ENCODE results near the gene PLEKHA7. TPM values are rescaled to one million over a fixed set of nuclear protein-coding genes. Genes with fewer than 3 reads are reported as not detected.
"Not testable (repeated sequence)": the region's sequence is repeated elsewhere in the genome, so short reads cannot be mapped to it uniquely, and the experiment has no call there.

PLEKHA7 gene
- total RNA-seq, 1 experiment from 2014 or later: 18.4 TPM

DNA sequence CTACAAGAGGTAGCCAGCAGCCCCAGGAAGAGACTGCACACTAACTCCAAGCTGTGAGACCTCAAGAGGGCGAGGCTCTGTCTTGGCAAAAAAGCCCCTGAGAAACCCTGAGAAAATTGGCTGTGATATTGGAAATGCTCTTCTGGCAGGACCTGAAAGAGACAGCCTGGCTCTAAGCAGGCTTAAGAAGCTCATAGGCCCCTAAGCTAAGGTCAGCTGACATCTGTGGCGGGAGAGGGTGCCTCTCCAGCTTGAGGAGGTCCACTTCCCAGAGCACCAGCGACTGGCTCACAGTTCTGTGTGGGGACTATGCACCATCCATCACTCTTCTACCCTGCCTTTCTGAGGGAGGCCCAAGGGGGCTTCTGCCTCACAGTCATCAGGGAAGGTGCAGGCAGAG is 12.4 kb downstream of the PLEKHA7 start:
- Histone ChIP-seq H3K9me3 (ENCODE audit: low read length) (no peaks in the 10 kb centered on the region), H3K4me2 (ENCODE audit: low read length) (no peak overlapping the region), H3K27ac (ENCODE audit: low read length) (no peak overlapping the region), H3K27me3 (ENCODE audit: low read length) (no peaks in the 10 kb centered on the region), H3K4me1 (ENCODE audit: insufficient read depth, low read length) (peaks cover 17% of the 10 kb centered on the region), H3K4me3 (ENCODE audit: low read length) (no peak overlapping the region), H2AFZ (ENCODE audit: low read length) (no peak overlapping the region), H3K79me2 (ENCODE audit: low read length) (peaks cover 12% of the 10 kb centered on the region), H3K9ac (ENCODE audit: low read length) (no peak overlapping the region), H4K20me1 (ENCODE audit: low read length) (no peaks in the 10 kb centered on the region), H3K36me3 (ENCODE audit: low read depth, low read length) (0 out of 2 replicates have a peak, but pooled peaks cover 3% of the 10 kb centered on the region), H3F3A (ENCODE audit: low read length, unreplicated experiment) (no peaks in the 10 kb centered on the region), H3K9me2 (replicated peaks; ENCODE audit: low read length) (no peaks in the 10 kb centered on the region)
- no TSS peak for BruUV-seq (replicated peaks)
- DNase-seq (no peak), ATAC-seq (no peak)
- ChIA-PET POLR2A (ENCODE audit: unreplicated experiment) (no interaction called here), CTCF (no interaction called here)
- TF ChIP-seq EZH2 (IDR thresholded peaks at IDR 0.05; ENCODE audit: low read length, unreplicated experiment) (no peak), EZH2phosphoT487 (IDR thresholded peaks at IDR 0.05; ENCODE audit: borderline replicate concordance, low read length) (no peak), CTCF (conservative IDR thresholded peaks at IDR 0.05; ENCODE audit: low read depth, low read length) (no peak)
- intact Hi-C loops (cut with micrococcal nuclease): no loop called here

GRCh38 chr11:17000987-17001386 is 13.2 kb downstream of the PLEKHA7 start:
- peaks cover 12% of the 10 kb centered on the region for H3K79me2 ChIP-seq (ENCODE audit: low read length)
- H3K27ac ChIP-seq (ENCODE audit: low read length): no peak overlapping the region
- no TSS peak for BruUV-seq (replicated peaks)
- no peaks in the 10 kb centered on the region for H4K20me1 ChIP-seq (ENCODE audit: low read length)
- H3K9me2 ChIP-seq (replicated peaks; ENCODE audit: low read length): no peaks in the 10 kb centered on the region
- no peaks in the 10 kb centered on the region for H3K27me3 ChIP-seq (ENCODE audit: low read length)
- H3F3A ChIP-seq (ENCODE audit: low read length, unreplicated experiment): no peaks in the 10 kb centered on the region
- no peak overlapping the region for H3K9ac ChIP-seq (ENCODE audit: low read length)
- no peak overlapping the region for H3K4me2 ChIP-seq (ENCODE audit: low read length)
- DNase-seq: no peak
- intact Hi-C loops (cut with micrococcal nuclease): no loop called here
- H3K9me3 ChIP-seq (ENCODE audit: low read length): no peaks in the 10 kb centered on the region
- TF ChIP-seq CTCF (conservative IDR thresholded peaks at IDR 0.05; ENCODE audit: low read depth, low read length) (no peak), EZH2 (IDR thresholded peaks at IDR 0.05; ENCODE audit: low read length, unreplicated experiment) (no peak), EZH2phosphoT487 (IDR thresholded peaks at IDR 0.05; ENCODE audit: borderline replicate concordance, low read length) (no peak)
- H3K36me3 ChIP-seq (ENCODE audit: low read depth, low read length): 0 out of 2 replicates have a peak, but pooled peaks cover 3% of the 10 kb centered on the region
- POLR2A ChIA-PET (ENCODE audit: unreplicated experiment): no interaction called here
- ATAC-seq: no peak
- no peak overlapping the region for H3K4me3 ChIP-seq (ENCODE audit: low read length)
- no peak overlapping the region for H2AFZ ChIP-seq (ENCODE audit: low read length)
- CTCF ChIA-PET: no interaction called here
- H3K4me1 ChIP-seq (ENCODE audit: insufficient read depth, low read length): peaks cover 17% of the 10 kb centered on the region

DNA sequence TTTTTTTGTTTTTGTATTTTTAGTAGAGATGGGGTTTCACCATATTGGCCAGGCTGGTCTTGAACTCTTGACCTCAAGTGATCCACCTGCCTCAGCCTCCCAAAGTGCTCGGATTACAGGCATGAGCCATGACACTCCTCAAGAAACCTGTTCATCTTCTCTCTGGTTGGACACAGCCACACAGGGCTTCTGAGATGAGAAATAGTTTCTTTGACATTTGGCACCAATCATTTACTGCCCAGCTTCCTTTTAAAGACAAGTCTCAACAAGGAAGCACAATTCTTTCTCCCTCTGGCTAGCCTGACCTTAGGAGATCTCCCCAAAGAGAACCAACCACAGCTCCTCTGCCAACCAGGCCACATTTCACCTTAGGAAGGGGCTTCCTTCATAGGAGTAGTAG is 14.0 kb downstream of the PLEKHA7 start:
- ATAC-seq; H3K4me3 ChIP-seq (ENCODE audit: low read length); H3K36me3 ChIP-seq (ENCODE audit: low read depth, low read length); BruUV-seq (replicated peaks); H3K9me2 ChIP-seq (replicated peaks; ENCODE audit: low read length); H3K9me3 ChIP-seq (ENCODE audit: low read length); CTCF ChIA-PET; H4K20me1 ChIP-seq (ENCODE audit: low read length); H3K4me2 ChIP-seq (ENCODE audit: low read length); DNase-seq; H2AFZ ChIP-seq (ENCODE audit: low read length); H3F3A ChIP-seq (ENCODE audit: low read length, unreplicated experiment); H3K9ac ChIP-seq (ENCODE audit: low read length); H3K27me3 ChIP-seq (ENCODE audit: low read length); intact Hi-C loops (cut with micrococcal nuclease); POLR2A ChIA-PET (ENCODE audit: unreplicated experiment); H3K27ac ChIP-seq (ENCODE audit: low read length): not testable (repeated sequence)
- Histone ChIP-seq H3K4me1 (ENCODE audit: insufficient read depth, low read length) (peaks cover 14% of the 10 kb centered on the region), H3K79me2 (ENCODE audit: low read length) (peaks cover 12% of the 10 kb centered on the region)

Data from PC-3 (cell line).